Stomach smooth muscle (tissue), 2 donors: Measurements from ENCODE around the gene PPP1R12C.

Experiments used
- H3K27ac ChIP-seq: one replicate; pipeline ENCODE4 v1.7.0; 2013; ENCODE audit warnings: mild to moderate bottlenecking, low read length, inconsistent platforms
- H3K27me3 ChIP-seq, 2 donors: one replicate each; pipeline ENCODE4 v1.7.0; 2013; ENCODE audit warnings: low read length in 2 of 2; ENCODE audit not compliant: insufficient read depth in 2 of 2, control insufficient read depth in 1 of 2
- H3K36me3 ChIP-seq, 2 donors: one replicate each; pipeline ENCODE4 v1.7.0; 2013; ENCODE audit warnings: low read length in 2 of 2; ENCODE audit not compliant: control insufficient read depth in 2 of 2, insufficient read depth in 2 of 2
- H3K4me1 ChIP-seq: one replicate; pipeline ENCODE4 v1.7.0; 2013; ENCODE audit warnings: low read length; ENCODE audit not compliant: control insufficient read depth, insufficient read depth
- H3K4me3 ChIP-seq, 2 donors: one replicate each; pipeline ENCODE4 v1.7.0; 2013; ENCODE audit warnings: low read length in 2 of 2
- H3K9ac ChIP-seq, 2 donors: one replicate each; pipeline ENCODE4 v1.7.0; 2013; ENCODE audit warnings: low read length in 2 of 2, mild to moderate bottlenecking in 1 of 2
- H3K9me3 ChIP-seq, 2 donors: one replicate each; pipeline ENCODE4 v1.7.0; 2013; ENCODE audit warnings: low read length in 2 of 2; ENCODE audit not compliant: control insufficient read depth in 2 of 2
- donor health status: healthy.
- donor health status: Pancreatic carcinoma.

The PPP1R12C gene

DNA sequence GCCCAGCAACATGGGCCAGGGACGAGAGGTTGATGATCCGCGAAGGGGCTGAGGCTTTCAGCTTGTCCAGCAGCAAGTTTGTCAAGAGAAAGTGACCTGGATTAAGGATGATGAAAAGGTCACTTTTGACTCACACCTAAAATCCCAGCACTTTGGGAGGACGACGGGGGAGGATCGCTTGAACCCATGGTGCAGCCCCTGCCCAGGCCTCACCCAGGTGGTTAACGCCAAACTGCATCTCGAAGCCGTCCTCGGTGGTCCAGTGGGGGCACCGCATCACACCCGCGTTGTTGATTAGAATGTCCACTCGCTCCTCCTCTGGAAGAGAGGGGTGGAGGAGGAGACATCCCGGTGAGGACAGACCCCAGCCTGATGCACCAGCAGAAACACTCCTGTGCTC is 69.0 kb downstream of the PPP1R12C start:
- no peaks in the 10 kb centered on the region for H3K27me3 ChIP-seq
- H3K4me1 ChIP-seq: no peaks in the 10 kb centered on the region
- H3K9ac ChIP-seq: no peak overlapping the region
- H3K36me3 ChIP-seq: peaks cover 29 to 46% of the 10 kb centered on the region in 2 donors
- no peaks in the 10 kb centered on the region for H3K9me3 ChIP-seq
- H3K4me3 ChIP-seq: no peak overlapping the region
- H3K27ac ChIP-seq: no peak overlapping the region

DNA sequence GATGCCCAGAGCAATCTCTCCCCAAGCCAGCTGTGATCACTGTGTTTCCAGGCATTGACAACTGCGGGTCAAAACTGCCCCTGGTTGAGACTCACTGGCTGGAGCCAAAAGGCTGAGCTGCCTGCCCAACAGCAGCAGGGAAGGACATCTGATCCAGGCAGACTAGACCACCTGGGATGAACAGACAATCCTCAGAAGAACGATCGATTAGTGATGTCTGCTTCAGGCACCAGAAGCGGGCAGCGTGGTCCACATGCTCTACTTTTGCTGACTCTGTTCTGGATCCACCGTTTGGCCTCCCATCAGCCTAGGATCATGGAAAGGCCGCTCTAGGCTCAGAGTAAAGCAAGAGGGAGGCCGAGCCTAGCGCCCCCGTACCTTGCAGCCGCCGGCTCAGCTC is 69.5 kb downstream of the PPP1R12C start:
- Histone ChIP-seq H3K4me3 (no peak overlapping the region), H3K36me3 (peaks cover 31 to 44% of the 10 kb centered on the region in 2 donors), H3K27ac (no peak overlapping the region), H3K4me1 (no peaks in the 10 kb centered on the region), H3K9me3 (no peaks in the 10 kb centered on the region), H3K9ac (no peak overlapping the region), H3K27me3 (no peaks in the 10 kb centered on the region)

DNA sequence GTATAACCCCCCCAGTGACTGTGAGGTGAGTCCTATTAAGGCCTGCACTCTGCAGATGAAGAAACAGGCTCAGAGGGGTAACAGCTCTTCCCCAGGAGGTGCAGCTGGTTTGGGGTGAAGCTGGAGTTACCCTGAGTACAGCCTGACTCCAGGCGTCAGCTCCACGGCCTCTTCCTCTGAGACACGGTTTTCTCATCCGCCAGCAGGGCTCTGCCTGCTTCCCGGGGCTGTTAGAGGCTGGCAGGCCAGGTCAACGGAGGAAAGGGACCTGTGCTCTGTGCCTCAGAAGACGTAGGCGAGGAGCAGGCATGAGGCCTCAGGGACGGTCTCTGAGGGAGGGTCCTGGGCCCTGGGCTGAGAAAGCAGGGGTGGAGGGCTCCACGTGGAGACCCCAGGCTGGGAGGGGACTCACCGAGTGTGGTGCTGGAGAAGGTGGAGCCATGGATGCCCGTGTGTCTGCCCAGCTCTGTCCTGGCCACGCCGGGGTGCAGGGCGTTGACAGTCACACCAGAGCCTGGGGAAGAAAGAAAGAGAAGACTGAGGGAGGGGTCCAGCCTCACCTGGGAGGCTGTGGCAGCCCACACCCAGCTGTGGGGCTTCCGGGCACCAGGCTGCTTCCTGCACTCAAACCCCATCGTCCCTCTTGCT is 70.3 kb downstream of the PPP1R12C start:
- Histone ChIP-seq H3K27me3 (no peaks in the 10 kb centered on the region), H3K9me3 (no peaks in the 10 kb centered on the region), H3K36me3 (peaks cover 39 to 47% of the 10 kb centered on the region in 2 donors), H3K4me1 (no peaks in the 10 kb centered on the region), H3K9ac (no peak overlapping the region), H3K4me3 (no peak overlapping the region), H3K27ac (no peak overlapping the region)

DNA sequence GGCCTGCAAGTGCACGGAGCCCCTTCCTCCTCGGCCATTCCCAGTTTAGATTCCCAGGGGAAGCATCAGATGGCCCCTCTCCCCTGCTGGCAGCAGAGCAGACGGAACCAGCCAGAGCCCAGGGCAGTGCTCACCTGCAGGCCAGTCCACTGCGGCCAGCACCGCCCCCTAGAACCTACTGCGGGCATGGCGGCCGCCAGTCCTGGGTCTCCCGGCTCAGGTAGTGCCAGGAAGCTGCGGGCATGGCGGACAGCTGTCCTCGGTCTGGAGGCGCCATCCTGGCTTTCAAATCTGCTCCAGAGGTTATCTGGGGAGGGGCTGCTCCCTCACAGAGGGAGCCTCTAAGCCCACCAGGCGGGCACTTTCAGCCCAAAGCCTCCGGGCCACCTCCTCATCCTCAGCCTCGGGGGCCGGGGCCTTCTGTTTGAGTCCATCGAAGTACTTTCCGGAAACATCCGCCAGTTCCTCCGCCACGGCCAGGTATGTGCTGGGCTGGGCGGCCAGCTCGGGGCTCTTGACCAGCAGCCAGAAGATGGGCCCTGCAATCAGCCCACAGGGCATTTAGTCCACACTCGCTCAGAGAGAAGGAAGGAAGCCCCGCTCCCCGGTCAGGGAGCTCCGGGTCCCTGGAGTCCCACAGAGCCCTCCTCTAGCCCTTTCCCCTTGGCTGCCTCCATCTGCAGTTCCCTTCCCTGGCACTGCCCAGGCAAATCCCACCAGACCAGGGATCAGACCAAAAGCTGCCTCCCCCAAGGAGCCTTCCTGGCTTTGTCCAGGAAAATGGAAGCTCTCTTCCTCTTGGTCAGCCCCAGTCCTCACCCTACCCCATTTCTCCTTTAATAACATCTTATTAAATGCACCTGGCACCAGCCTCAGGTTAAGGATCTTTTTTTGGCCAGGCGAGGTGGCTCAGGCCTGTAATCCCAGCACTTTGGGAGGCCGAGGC is 72.4 kb downstream of the PPP1R12C start:
- Histone ChIP-seq H3K27me3 (no peaks in the 10 kb centered on the region), H3K36me3 (peaks cover 39% of the 10 kb centered on the region in 2 donors), H3K4me3 (no peak overlapping the region), H3K9ac (no peak overlapping the region), H3K4me1 (no peaks in the 10 kb centered on the region), H3K27ac (no peak overlapping the region), H3K9me3 (no peaks in the 10 kb centered on the region)

DNA sequence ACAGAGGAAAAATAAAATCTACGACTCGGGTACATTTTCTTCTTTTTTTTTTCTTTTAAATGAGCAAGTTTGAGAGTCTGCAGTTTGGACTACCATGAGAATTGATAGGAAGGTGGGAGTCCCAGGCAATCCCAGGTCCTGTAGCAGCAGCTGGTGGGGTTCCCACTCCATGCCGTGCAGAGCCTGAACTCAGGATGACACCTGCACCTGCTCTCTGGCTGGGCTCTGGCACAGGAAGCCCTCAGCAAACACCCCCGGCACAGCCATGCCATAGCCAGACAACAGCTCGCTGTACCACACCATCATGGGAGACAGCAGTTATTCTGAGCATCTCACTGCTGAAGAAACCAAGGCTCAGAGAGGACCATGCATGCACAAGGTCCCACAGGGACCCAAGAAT is 73.2 kb downstream of the PPP1R12C start:
- Histone ChIP-seq H3K9ac (no peak overlapping the region), H3K27ac (no peak overlapping the region), H3K4me3 (no peak overlapping the region), H3K27me3 (no peaks in the 10 kb centered on the region), H3K4me1 (no peaks in the 10 kb centered on the region), H3K36me3 (peaks cover 39% of the 10 kb centered on the region in 2 donors), H3K9me3 (no peaks in the 10 kb centered on the region)

DNA sequence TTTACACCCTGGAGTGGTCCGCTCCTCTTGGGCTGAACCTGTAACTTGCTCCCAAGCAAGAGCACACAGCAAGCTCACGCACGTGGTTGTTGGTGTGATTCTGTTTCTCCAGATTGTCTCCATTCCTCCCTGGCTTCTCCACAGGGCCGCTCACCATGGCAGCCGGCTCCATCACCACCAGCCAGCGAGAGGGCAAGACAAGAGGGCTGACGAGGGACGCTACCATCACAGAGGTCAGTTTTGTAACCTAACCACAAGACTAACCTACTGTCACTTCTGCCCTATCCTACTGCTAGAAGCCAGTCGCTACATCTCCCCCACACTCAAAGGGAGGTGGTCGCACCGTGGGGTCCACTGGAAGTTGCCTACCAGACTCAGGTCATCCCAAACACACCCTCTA is 74.7 kb downstream of the PPP1R12C start:
- H3K27ac ChIP-seq: no peak overlapping the region
- no peaks in the 10 kb centered on the region for H3K4me1 ChIP-seq
- H3K9ac ChIP-seq: no peak overlapping the region
- H3K9me3 ChIP-seq: no peaks in the 10 kb centered on the region
- no peaks in the 10 kb centered on the region for H3K27me3 ChIP-seq
- peaks cover 27 to 29% of the 10 kb centered on the region in 2 donors for H3K36me3 ChIP-seq
- H3K4me3 ChIP-seq: no peak overlapping the region

DNA sequence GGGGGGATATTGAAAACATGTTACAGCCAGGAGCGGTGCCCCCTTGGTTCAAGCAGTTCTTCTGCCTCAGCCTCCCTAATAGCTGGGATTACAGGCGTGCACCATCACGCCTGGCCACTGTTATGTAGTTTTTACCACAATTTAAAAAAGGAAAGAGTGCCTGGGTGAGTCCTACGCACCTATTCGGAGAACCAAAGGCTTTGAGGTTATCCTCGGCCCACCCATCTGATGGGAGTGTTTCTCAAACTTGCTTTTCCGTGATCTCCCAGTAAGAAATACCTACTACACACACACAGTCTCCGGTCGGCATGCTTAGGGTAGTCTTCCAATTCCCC is 75.1 kb downstream of the PPP1R12C start:
- H3K27ac ChIP-seq: no peak overlapping the region
- no peaks in the 10 kb centered on the region for H3K4me1 ChIP-seq
- no peaks in the 10 kb centered on the region for H3K9me3 ChIP-seq
- H3K9ac ChIP-seq: no peak overlapping the region
- H3K27me3 ChIP-seq: no peaks in the 10 kb centered on the region
- H3K4me3 ChIP-seq: no peak overlapping the region
- H3K36me3 ChIP-seq: peaks cover 24 to 28% of the 10 kb centered on the region in 2 donors

DNA sequence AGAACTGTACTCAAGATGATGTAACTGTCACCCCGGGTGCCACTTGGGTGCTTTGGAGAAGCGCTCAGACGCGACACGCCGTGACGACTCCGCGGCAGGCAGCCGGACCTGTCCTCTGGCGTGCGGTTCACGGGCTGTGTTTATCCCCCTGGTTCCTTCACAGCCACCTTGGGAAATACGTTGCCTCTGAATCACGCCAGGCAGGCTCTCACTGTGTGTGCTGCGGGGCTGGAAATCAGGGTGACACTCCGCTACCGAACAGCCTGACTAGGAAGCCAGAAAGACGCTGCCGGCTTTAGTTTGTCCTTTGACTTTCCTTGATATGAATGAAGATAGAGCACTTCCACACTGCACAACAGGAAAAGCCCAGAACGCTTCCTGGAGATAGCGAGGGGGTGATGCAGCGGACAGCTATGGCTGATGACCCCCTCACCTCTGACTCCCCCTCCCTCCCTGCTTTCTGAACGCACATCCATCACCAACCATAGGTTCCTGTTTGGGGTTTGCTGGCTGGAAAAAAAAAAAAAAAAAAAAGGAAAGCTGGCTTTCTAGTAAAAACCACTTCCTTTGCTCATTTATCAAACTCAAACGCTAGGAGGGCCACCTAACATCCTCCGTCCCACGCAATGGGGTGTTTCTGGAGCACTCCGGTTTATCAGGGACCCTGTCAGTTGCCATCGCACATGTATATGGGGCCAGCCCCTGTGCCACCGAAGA is 75.7 kb downstream of the PPP1R12C start:
- Histone ChIP-seq H3K4me1 (no peaks in the 10 kb centered on the region), H3K9ac (no peak overlapping the region), H3K4me3 (no peak overlapping the region), H3K9me3 (no peaks in the 10 kb centered on the region), H3K27ac (no peak overlapping the region), H3K36me3 (peaks cover 18 to 27% of the 10 kb centered on the region in 2 donors), H3K27me3 (no peaks in the 10 kb centered on the region)

DNA sequence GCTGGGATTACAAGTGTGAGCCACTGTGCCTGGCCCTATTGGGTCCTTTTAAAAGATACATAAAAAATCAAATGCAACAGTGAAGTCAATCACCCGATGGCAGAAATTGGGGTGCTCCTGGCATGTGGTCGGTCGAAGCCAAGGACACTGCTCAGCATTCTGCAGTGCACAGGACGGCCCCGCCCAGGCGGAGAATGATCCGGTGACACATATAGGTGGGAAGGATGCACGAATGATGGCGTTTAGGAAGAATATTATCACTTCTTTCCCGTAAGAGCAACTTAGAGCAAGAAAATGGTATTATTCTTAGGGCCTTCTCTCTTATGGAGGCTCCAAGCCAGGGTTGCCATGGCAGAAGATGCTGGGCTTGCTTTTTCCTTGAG is 76.2 kb downstream of the PPP1R12C start:
- Histone ChIP-seq H3K27ac (no peak overlapping the region), H3K9ac (no peak overlapping the region), H3K4me3 (no peak overlapping the region), H3K27me3 (no peaks in the 10 kb centered on the region), H3K9me3 (no peaks in the 10 kb centered on the region), H3K4me1 (no peaks in the 10 kb centered on the region), H3K36me3 (peaks cover 18 to 23% of the 10 kb centered on the region in 2 donors)
